Suppressor macrophage (primary cell): ENCODE measurements around the gene ZNF502.

Source experiments
- DNase-seq, 4 experiments: peaks; one replicate each; pipeline ENCODE4 v3.0.0-alpha.2; 2020 to 2022

The ZNF502 gene

GRCh38 chr3:44771424-44772098 lies 59.1 kb downstream of the ZNF502 start:
- DNase-seq, result no peak

GRCh38 chr3:44772099-44772442 lies 59.6 kb downstream of the ZNF502 start:
- no peak for DNase-seq
